ENCODE results near the gene SNORC. TPM values are rescaled to one million over a fixed set of nuclear protein-coding genes. Genes with fewer than 3 reads are reported as not detected.

The SNORC gene
- total RNA-seq: 2.8 and 3.0 TPM in 2 replicates
- long read RNA-seq, partial matches to known transcripts: 0 of 2 reads
- long read RNA-seq, other reads (novel, unspliced or antisense): 2 of 2 reads

- Mint-ChIP-seq H3K36me3 (ENCODE audit: low read depth) (no peaks in the 10 kb centered on the region), H3K27ac (ENCODE audit: unreplicated experiment) (peak within 1 kb of the TSS; percentile 67), H3K27me3 (ENCODE audit: low read depth) (peaks cover 22% of the 10 kb centered on the region), H3K9me3 (no peaks in the 10 kb centered on the region), H3K4me1 (peaks cover 30% of the 10 kb centered on the region), H3K4me3 (peak within 1 kb of the TSS; percentile 31)
- TF ChIP-seq CTCF (conservative IDR thresholded peaks at IDR 0.05): no peak
- DNase-seq (ENCODE audit: low read depth, low spot score): no peak
These were observed at the start of gene SNORC for GRCh38 chr2:232870018-232870765. Gene SNORC, plus strand, starts transcription at chr2:232870264. Its CDS starts 78 bp downstream, at chr2:232870342.

- H3K4me1 Mint-ChIP-seq: no peaks in the 10 kb centered on the region
- peaks cover 17% of the 10 kb centered on the region for H3K36me3 Mint-ChIP-seq (ENCODE audit: low read depth)
- no peak for DNase-seq (ENCODE audit: low read depth, low spot score)
- no peak overlapping the region for H3K4me3 Mint-ChIP-seq
- H3K27ac Mint-ChIP-seq (ENCODE audit: unreplicated experiment): no peak overlapping the region
- TF ChIP-seq CTCF (conservative IDR thresholded peaks at IDR 0.05): no peak
- no peaks in the 10 kb centered on the region for H3K27me3 Mint-ChIP-seq (ENCODE audit: low read depth)
- peaks cover 2% of the 10 kb centered on the region for H3K9me3 Mint-ChIP-seq
These were observed 40.1 kb upstream of the SNORC start for GRCh38 chr2:232829988-232830387.

GRCh38 chr2:232831496-232831895, 38.6 kb upstream of the SNORC start:
- Mint-ChIP-seq H3K9me3 (no peaks in the 10 kb centered on the region), H3K4me1 (no peaks in the 10 kb centered on the region), H3K36me3 (ENCODE audit: low read depth) (peaks cover 3% of the 10 kb centered on the region), H3K27ac (ENCODE audit: unreplicated experiment) (no peak overlapping the region), H3K27me3 (ENCODE audit: low read depth) (no peaks in the 10 kb centered on the region), H3K4me3 (no peak overlapping the region)
- no peak for DNase-seq (ENCODE audit: low read depth, low spot score)
- TF ChIP-seq CTCF (conservative IDR thresholded peaks at IDR 0.05): no peak

- peaks cover 3% of the 10 kb centered on the region for H3K36me3 Mint-ChIP-seq (ENCODE audit: low read depth)
- no peak overlapping the region for H3K27ac Mint-ChIP-seq (ENCODE audit: unreplicated experiment)
- DNase-seq (ENCODE audit: low read depth, low spot score): no peak
- no peak overlapping the region for H3K4me3 Mint-ChIP-seq
- no peaks in the 10 kb centered on the region for H3K27me3 Mint-ChIP-seq (ENCODE audit: low read depth)
- H3K9me3 Mint-ChIP-seq: no peaks in the 10 kb centered on the region
- TF ChIP-seq CTCF (conservative IDR thresholded peaks at IDR 0.05): no peak
- H3K4me1 Mint-ChIP-seq: peaks cover 11% of the 10 kb centered on the region
These were observed 36.2 kb upstream of the SNORC start for GRCh38 chr2:232833830-232834229.

- H3K36me3 Mint-ChIP-seq (ENCODE audit: low read depth): peaks cover 9% of the 10 kb centered on the region
- peaks cover 19% of the 10 kb centered on the region for H3K4me1 Mint-ChIP-seq
- no peaks in the 10 kb centered on the region for H3K9me3 Mint-ChIP-seq
- no peak overlapping the region for H3K4me3 Mint-ChIP-seq
- TF ChIP-seq CTCF (conservative IDR thresholded peaks at IDR 0.05): no peak
- peak overlapping the region; percentile 67 for H3K27ac Mint-ChIP-seq (ENCODE audit: unreplicated experiment)
- H3K27me3 Mint-ChIP-seq (ENCODE audit: low read depth): no peaks in the 10 kb centered on the region
- DNase-seq (ENCODE audit: low read depth, low spot score): no peak
These were observed 34.3 kb upstream of the SNORC start for GRCh38 chr2:232835687-232836208.
